HepG2 (cell line): ENCODE measurements around the gene ATN1. TPM values are rescaled to one million over a fixed set of nuclear protein-coding genes. Genes with fewer than 3 reads are reported as not detected.

Source experiments
- ATAC-seq: fragments of 200-7000 bp; cut with Tn5 transposase; 3 replicates; pipeline ENCODE4 v1.9.1; 2020; ENCODE audit warnings: mild to moderate bottlenecking, moderate library complexity
- BruUV-seq: library from RNA; stranded (reverse); fragments of 400-500 nt; replicated peaks from 2 replicates; lab custom pipeline; 2021; lab: Mats Ljungman, UMichigan
- CTCF ChIA-PET: fragments of 300-600 bp; formaldehyde crosslinking; extraction: SDS; loops from one replicate; lab custom pipeline; 2021; ENCODE audit warnings: low total read pairs, inconsistent platforms, low intra/inter-chr PET ratio; lab: Yijun Ruan, JAX
- POLR2A ChIA-PET: fragments of 350-600 bp; sonication (Branson Sonifier 250); formaldehyde crosslinking; loops from one replicate; lab custom pipeline; 2020; ENCODE audit warnings: antibody characterized with exemption, inconsistent platforms; lab: Yijun Ruan, JAX
- DNase-seq: peaks from one replicate; pipeline ENCODE4 v3.0.0-alpha.2; 2015; ENCODE audit warnings: low spot score
- FAIRE-seq: peaks from 3 replicates; lab custom pipeline; 2011; peaks lifted over from hg19 to GRCh38; lab: Jason Lieb, UNC
- H2AFZ ChIP-seq: one replicate; pipeline ENCODE4 v1.6.1; 2011; ENCODE audit warnings: low read length, inconsistent platforms
- H3K27ac ChIP-seq: fragments of 300-600 bp; 3 replicates; pipeline ENCODE4 v1.8.0; 2011; ENCODE audit warnings: mixed run types, mild to moderate bottlenecking, mixed read lengths, low read length, inconsistent platforms; ENCODE audit not compliant: insufficient read depth; ENCODE audit errors: extremely low read length
- H3K27me3 ChIP-seq, 2 experiments: fragments of 200-600 bp in 1 of 2; 2 replicates in 1 of 2; 3 replicates in 1 of 2; pipeline versions ENCODE4 v1.6.0 to v1.8.0; 2011; ENCODE audit warnings: low read length in 2 of 2, mild to moderate bottlenecking in 2 of 2, moderate library complexity in 2 of 2, inconsistent platforms in 1 of 2; ENCODE audit not compliant: insufficient read depth in 2 of 2, control insufficient read depth in 1 of 2
- H3K36me3 ChIP-seq, 2 experiments: fragments of 200-600 bp in 1 of 2; replicated peaks in 1 of 2; 2 replicates in 1 of 2; 3 replicates in 1 of 2; pipeline versions ENCODE4 v1.5.1 to v1.8.0; 2011; ENCODE audit warnings: low read length in 2 of 2, inconsistent platforms in 1 of 2; ENCODE audit not compliant: insufficient read depth in 2 of 2, control insufficient read depth in 1 of 2
- H3K4me1 ChIP-seq: 2 replicates; pipeline ENCODE4 v1.5.1; 2012; ENCODE audit warnings: low read length, inconsistent platforms; ENCODE audit not compliant: insufficient read depth
- H3K4me2 ChIP-seq: 2 replicates; pipeline ENCODE4 v1.6.0; 2011; ENCODE audit warnings: low read depth, low read length, inconsistent platforms
- H3K4me3 ChIP-seq, 3 experiments: fragments of 200-600 bp in 1 of 3; sonication (generic), shearing (Covaris generic) in 1 of 3; replicated peaks in 1 of 3; 2 replicates each; pipeline ENCODE4 v1.5.1; 2011 to 2016; ENCODE audit warnings: low read length in 3 of 3, inconsistent platforms in 2 of 3, low read depth in 2 of 3, mild to moderate bottlenecking in 2 of 3, control low read depth in 1 of 3, mixed read lengths in 1 of 3; ENCODE audit not compliant: insufficient read depth in 1 of 3
- H3K79me2 ChIP-seq: one replicate; pipeline ENCODE4 v1.6.1; 2011; ENCODE audit warnings: low read length, inconsistent platforms; ENCODE audit not compliant: insufficient read depth
- H3K9ac ChIP-seq: 2 replicates; pipeline ENCODE4 v1.6.0; 2011; ENCODE audit warnings: mild to moderate bottlenecking, low read depth, low read length, inconsistent platforms; ENCODE audit not compliant: insufficient read depth
- H3K9me3 ChIP-seq: 2 replicates; pipeline ENCODE4 v1.5.1; 2012; ENCODE audit warnings: mild to moderate bottlenecking, low read length
- H4K20me1 ChIP-seq: 2 replicates; pipeline ENCODE4 v1.6.0; 2011; ENCODE audit warnings: inconsistent platforms, mild to moderate bottlenecking, low read length, moderate library complexity; ENCODE audit not compliant: insufficient read depth
- AGO2 ChIP-seq: fragments of 200-400 bp; formaldehyde crosslinking; optimal IDR thresholded peaks from 2 replicates; pipeline ENCODE3; 2017; ENCODE audit warnings: mild to moderate bottlenecking, low read depth, low read length, moderate library complexity
- ARID2 ChIP-seq: sonication (generic); formaldehyde crosslinking; IDR thresholded peaks from 2 replicates; pipeline ENCODE4 v1.8.1; 2022; ENCODE audit warnings: mild to moderate bottlenecking, missing genetic modification reagents, borderline replicate concordance
- GATAD2A ChIP-seq: IDR thresholded peaks from 2 replicates; pipeline ENCODE4 v1.6.1; 2016
- GLI4 ChIP-seq: sonication (generic); formaldehyde crosslinking; IDR thresholded peaks from 2 replicates; pipeline ENCODE4 v1.5.1; 2020; ENCODE audit warnings: missing genetic modification reagents, mild to moderate bottlenecking, moderate library complexity, borderline replicate concordance
- JUN ChIP-seq: sonication (generic); formaldehyde crosslinking; IDR thresholded peaks from 2 replicates; pipeline ENCODE4 v1.4.0; 2020; ENCODE audit warnings: mild to moderate bottlenecking, missing genetic modification reagents
- KLF11 ChIP-seq: IDR thresholded peaks from 2 replicates; pipeline ENCODE4 v1.6.1; 2016; ENCODE audit warnings: missing compliant biosample characterization
- PHF21A ChIP-seq: sonication (generic); formaldehyde crosslinking; IDR thresholded peaks from 2 replicates; pipeline ENCODE4 v1.5.0; 2020; ENCODE audit warnings: mild to moderate bottlenecking, missing genetic modification reagents
- RFX1 ChIP-seq: fragments of 450-650 bp; IDR thresholded peaks from 2 replicates; pipeline ENCODE4 v1.6.1; 2017
- RNF219 ChIP-seq: sonication (generic); formaldehyde crosslinking; IDR thresholded peaks from 2 replicates; pipeline ENCODE4 v1.5.0; 2020; ENCODE audit warnings: mild to moderate bottlenecking, missing genetic modification reagents
- ZNF879 ChIP-seq: sonication (generic); formaldehyde crosslinking; IDR thresholded peaks from 2 replicates; pipeline ENCODE4 v1.8.1; 2023; ENCODE audit warnings: missing genetic modification reagents
- WGBS: methylation state at CpG from one replicate; pipeline ENCODE4 v1.1.6; 2017; ENCODE audit warnings: low lambda C conversion rate; 5-methylcytosine and 5-hydroxymethylcytosine counted together
- in situ Hi-C: cut with HindIII; loops from 2 replicates; pipeline ENCODE4 v1.10.0; 2017; ENCODE audit warnings: low pct_unique_long_range_greater_than_20kb; ENCODE audit not compliant: extremely low pct_ligation_motif_present
- intact Hi-C: fragments of 100-400 bp; cut with micrococcal nuclease; formaldehyde crosslinking; loops from one replicate; pipeline ENCODE4 v1.10.0; 2022; ENCODE audit not compliant: unreplicated experiment
- polyA plus RNA-seq, 8 experiments: library from polyadenylated mRNA; depleted of rRNA in 3 of 8; stranded (reverse) in 7 of 8; unstranded in 1 of 8; fragments of >200 nt; fragmentation: Illumina TruSeq in 4 of 8; extraction: Trizol in 4 of 8; gene quantifications; 2 replicates each; pipeline versions ENCODE4 v1.2.1 to v1.2.3, GENCODE V29; 2011 to 2016; ENCODE audit warnings: low read depth in 4 of 8, missing spikeins in 1 of 8, mixed read lengths in 1 of 8; ENCODE audit not compliant: insufficient read depth in 1 of 8
- total RNA-seq, 5 experiments: library from RNA; depleted of rRNA; stranded (reverse); fragments of >200 nt; fragmentation: Illumina TruSeq; extraction: Trizol; gene quantifications; 2 replicates each; pipeline ENCODE4 v1.2.3, GENCODE V29; 2016; ENCODE audit warnings: low read depth in 1 of 5
- TF ChIP-seq, protein P1 (sequence below): IDR thresholded peaks from 2 replicates; pipeline ENCODE4 v1.6.1; 2016; ENCODE audit warnings: missing genetic modification reagents, missing compliant biosample characterization
- TF ChIP-seq, protein P2 (sequence below): sonication (generic); formaldehyde crosslinking; IDR thresholded peaks from 2 replicates; pipeline ENCODE4 v1.4.0; 2020; ENCODE audit warnings: missing genetic modification reagents, borderline replicate concordance
- TF ChIP-seq, protein P3 (sequence below), 2 experiments: fragments of 450-650 bp in 1 of 2; sonication (generic) in 1 of 2; formaldehyde crosslinking; IDR thresholded peaks; 2 replicates each; pipeline versions ENCODE4 v1.5.0 to v1.8.0; 2020 to 2022; ENCODE audit warnings: mild to moderate bottlenecking in 1 of 2, missing genetic modification reagents in 1 of 2
- TF ChIP-seq, protein P4 (sequence below): sonication (generic); formaldehyde crosslinking; IDR thresholded peaks from 2 replicates; pipeline ENCODE4 v1.5.0; 2020; ENCODE audit warnings: missing genetic modification reagents

The ATN1 gene
- total and polyA plus RNA-seq, 2 of the 13 experiments (the other 11 are each of a cell fraction or from before 2014, with no cell fraction given), result 2.1 to 8.6 TPM

DNA sequence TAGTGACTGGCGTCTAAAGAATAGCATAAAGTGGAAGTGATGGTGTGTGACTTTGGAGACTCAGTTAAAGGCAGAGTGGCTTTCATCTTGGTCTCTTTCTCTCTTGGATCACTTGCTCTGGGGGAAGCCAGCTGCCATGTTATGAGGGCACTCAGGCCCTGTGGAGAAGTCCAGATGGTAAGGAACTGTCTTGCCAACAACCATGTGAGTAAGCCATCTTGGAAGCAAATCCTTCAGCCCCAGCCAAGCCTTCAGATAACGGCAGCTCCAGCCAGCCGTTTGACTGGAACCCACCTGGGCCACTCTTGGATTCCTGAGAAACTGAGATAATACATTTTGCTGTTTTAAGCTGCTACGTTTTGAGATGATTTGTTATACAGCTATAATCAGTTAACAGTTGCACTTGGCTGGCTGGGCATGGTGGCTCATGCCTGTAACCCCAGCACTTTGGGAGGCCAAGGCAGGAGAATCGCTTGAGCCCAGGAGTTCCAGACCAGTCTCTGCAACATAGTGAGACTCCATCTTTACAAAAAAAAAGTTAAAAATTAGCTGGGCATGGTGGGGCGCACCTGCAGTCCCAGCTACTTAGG lies 30.8 kb upstream of the ATN1 start:
- intact Hi-C loops (no loop called here), in situ Hi-C loops (no loop called here)
- POLR2A ChIA-PET, result no interaction called here
- no peaks in the 10 kb centered on the region for H3K9me3 ChIP-seq
- no peak for FAIRE-seq
- H3K4me2 ChIP-seq, result no peak overlapping the region
- H2AFZ ChIP-seq, result no peak overlapping the region
- WGBS, result 84% methylated on average over 6 of the region's 6 CpGs
- no peak for DNase-seq
- no peak overlapping the region for H3K9ac ChIP-seq
- no TSS peak for BruUV-seq
- H4K20me1 ChIP-seq, result no peaks in the 10 kb centered on the region
- H3K27me3 ChIP-seq, result no peaks in the 10 kb centered on the region
- H3K4me3 ChIP-seq, result no peak overlapping the region
- H3K4me1 ChIP-seq, result peaks cover 35% of the 10 kb centered on the region
- no peak overlapping the region for H3K27ac ChIP-seq
- no peaks in the 10 kb centered on the region for H3K79me2 ChIP-seq
- CTCF ChIA-PET, result no interaction called here
- H3K36me3 ChIP-seq, result no peaks in the 10 kb centered on the region
- ATAC-seq, result no peak
- TF ChIP-seq, protein P1, sequence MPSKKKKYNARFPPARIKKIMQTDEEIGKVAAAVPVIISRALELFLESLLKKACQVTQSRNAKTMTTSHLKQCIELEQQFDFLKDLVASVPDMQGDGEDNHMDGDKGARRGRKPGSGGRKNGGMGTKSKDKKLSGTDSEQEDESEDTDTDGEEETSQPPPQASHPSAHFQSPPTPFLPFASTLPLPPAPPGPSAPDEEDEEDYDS, result no peak
- no peak for TF ChIP-seq RFX1
- TF ChIP-seq RNF219 (CRISPR knock-in tag), result no peak
- TF ChIP-seq KLF11 (CRISPR knock-in tag), result no peak
- TF ChIP-seq, protein P2, sequence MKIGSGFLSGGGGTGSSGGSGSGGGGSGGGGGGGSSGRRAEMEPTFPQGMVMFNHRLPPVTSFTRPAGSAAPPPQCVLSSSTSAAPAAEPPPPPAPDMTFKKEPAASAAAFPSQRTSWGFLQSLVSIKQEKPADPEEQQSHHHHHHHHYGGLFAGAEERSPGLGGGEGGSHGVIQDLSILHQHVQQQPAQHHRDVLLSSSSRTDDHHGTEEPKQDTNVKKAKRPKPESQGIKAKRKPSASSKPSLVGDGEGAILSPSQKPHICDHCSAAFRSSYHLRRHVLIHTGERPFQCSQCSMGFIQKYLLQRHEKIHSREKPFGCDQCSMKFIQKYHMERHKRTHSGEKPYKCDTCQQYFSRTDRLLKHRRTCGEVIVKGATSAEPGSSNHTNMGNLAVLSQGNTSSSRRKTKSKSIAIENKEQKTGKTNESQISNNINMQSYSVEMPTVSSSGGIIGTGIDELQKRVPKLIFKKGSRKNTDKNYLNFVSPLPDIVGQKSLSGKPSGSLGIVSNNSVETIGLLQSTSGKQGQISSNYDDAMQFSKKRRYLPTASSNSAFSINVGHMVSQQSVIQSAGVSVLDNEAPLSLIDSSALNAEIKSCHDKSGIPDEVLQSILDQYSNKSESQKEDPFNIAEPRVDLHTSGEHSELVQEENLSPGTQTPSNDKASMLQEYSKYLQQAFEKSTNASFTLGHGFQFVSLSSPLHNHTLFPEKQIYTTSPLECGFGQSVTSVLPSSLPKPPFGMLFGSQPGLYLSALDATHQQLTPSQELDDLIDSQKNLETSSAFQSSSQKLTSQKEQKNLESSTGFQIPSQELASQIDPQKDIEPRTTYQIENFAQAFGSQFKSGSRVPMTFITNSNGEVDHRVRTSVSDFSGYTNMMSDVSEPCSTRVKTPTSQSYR (CRISPR knock-in tag), result no peak
- TF ChIP-seq ARID2 (CRISPR knock-in tag), result no peak
- no peak for TF ChIP-seq GLI4 (CRISPR knock-in tag)
- TF ChIP-seq, protein P3, sequence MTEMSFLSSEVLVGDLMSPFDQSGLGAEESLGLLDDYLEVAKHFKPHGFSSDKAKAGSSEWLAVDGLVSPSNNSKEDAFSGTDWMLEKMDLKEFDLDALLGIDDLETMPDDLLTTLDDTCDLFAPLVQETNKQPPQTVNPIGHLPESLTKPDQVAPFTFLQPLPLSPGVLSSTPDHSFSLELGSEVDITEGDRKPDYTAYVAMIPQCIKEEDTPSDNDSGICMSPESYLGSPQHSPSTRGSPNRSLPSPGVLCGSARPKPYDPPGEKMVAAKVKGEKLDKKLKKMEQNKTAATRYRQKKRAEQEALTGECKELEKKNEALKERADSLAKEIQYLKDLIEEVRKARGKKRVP (CRISPR knock-in tag; IDR thresholded peaks at IDR 0.05), result no peak
- no peak for TF ChIP-seq ZNF879 (CRISPR knock-in tag)
- TF ChIP-seq PHF21A, result no peak
- no peak for TF ChIP-seq JUN (CRISPR knock-in tag)
- TF ChIP-seq, protein P4, sequence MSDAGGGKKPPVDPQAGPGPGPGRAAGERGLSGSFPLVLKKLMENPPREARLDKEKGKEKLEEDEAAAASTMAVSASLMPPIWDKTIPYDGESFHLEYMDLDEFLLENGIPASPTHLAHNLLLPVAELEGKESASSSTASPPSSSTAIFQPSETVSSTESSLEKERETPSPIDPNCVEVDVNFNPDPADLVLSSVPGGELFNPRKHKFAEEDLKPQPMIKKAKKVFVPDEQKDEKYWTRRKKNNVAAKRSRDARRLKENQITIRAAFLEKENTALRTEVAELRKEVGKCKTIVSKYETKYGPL (CRISPR knock-in tag), result no peak
- TF ChIP-seq AGO2, result no peak
- no peak for TF ChIP-seq GATAD2A (CRISPR knock-in tag)
